Left kidney (tissue), 2 donors: ENCODE results near the gene MESD. TPM values are rescaled to one million over a fixed set of nuclear protein-coding genes. Genes with fewer than 3 reads are reported as not detected.

Experiments
- DNase-seq: peaks from one replicate; pipeline ENCODE4 v3.0.0-alpha.2; 2013
- polyA plus RNA-seq: library from polyadenylated mRNA; unstranded; fragments of 120-200 nt; gene quantifications from one replicate; pipeline ENCODE4 v1.2.1, GENCODE V29; 2013; ENCODE audit not compliant: insufficient read length

The MESD gene
- polyA plus RNA-seq, 1 donor = 44.2 TPM

- no peak for DNase-seq
These were observed 77.8 kb downstream of the MESD start for GRCh38 chr15:80911821-80912220.

GRCh38 chr15:80906159-80906766 is 83.4 kb downstream of the MESD start:
- DNase-seq = peak; percentile 54

- peak; percentile 55 for DNase-seq
These were observed 84.6 kb downstream of the MESD start for GRCh38 chr15:80904998-80905397.

- peak; percentile 46 for DNase-seq
These were observed 87.3 kb downstream of the MESD start for GRCh38 chr15:80902298-80902801.

GRCh38 chr15:80898040-80898439 is 91.6 kb downstream of the MESD start:
- DNase-seq = no peak

Other genes starting within 250 kb of the MESD start
- gene CEMIP, start 210.4 kb downstream of the MESD start, polyA plus RNA-seq = 6.7 TPM
- gene TLNRD1, start 11.1 kb upstream of the MESD start, polyA plus RNA-seq = 6.6 TPM
- 0.43 TPM for gene CFAP161, start 144.5 kb upstream of the MESD start, polyA plus RNA-seq
- 4.9 TPM for gene IL16, start 207.1 kb upstream of the MESD start, polyA plus RNA-seq